H1 (cell line): ENCODE measurements around the gene OR4M2.
"Not testable (repeated sequence)": the region's sequence is repeated elsewhere in the genome, so short reads cannot be mapped to it uniquely, and the experiment has no call there.

ENCODE experiments used
- EP300 ChIP-seq, 2 experiments: IDR thresholded peaks; 1 replicate in 1 of 2; 2 replicates in 1 of 2; pipeline ENCODE4 v1.6.1; 2011 to 2012; ENCODE audit warnings: low read depth in 2 of 2, low read length in 2 of 2, mild to moderate bottlenecking in 2 of 2, borderline replicate concordance in 1 of 2, inconsistent platforms in 1 of 2, moderate library complexity in 1 of 2
- POLR2A ChIP-seq, 2 experiments: IDR thresholded peaks; 1 replicate in 1 of 2; 2 replicates in 1 of 2; pipeline ENCODE4 v1.6.1; 2011; ENCODE audit warnings: low read depth in 2 of 2, low read length in 2 of 2, mild to moderate bottlenecking in 2 of 2; ENCODE audit errors: control extremely low read depth in 1 of 2
- TCF12 ChIP-seq: IDR thresholded peaks from 2 replicates; pipeline ENCODE4 v1.6.1; 2011; ENCODE audit warnings: low read depth, mild to moderate bottlenecking, low read length
- TF ChIP-seq, protein P1 (sequence below): IDR thresholded peaks from 2 replicates; pipeline ENCODE4 v1.6.1; 2012; ENCODE audit warnings: low read length, inconsistent platforms
- TF ChIP-seq, protein P2 (sequence below): IDR thresholded peaks from 2 replicates; pipeline ENCODE4 v1.6.1; 2011; ENCODE audit warnings: low read length, improper control_type of control experiment

DNA sequence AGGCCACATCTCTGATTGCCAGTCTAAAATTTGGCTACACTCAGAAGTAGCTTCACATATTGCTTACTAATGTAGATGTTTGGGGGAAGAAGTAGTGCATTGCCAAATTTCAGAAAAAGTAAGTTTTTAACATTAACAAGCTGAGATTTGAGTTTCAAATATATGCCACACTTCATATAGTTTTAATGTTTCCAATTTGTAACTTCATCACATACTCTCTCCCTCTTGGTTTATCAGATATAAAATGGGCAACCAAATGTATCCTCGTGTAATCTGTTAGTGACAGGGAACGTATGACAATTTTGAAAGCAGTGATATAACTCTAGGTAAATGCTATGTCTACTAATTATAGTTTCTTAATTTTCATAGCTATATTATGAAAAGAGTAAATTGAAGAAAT is at the start of gene OR4M2:
- not testable (repeated sequence) for TF ChIP-seq EP300 (IDR thresholded peaks at IDR 0.05; ENCODE audit: borderline replicate concordance in 1 of 2, low read depth in 2 of 2, low read length in 2 of 2); POLR2A (IDR thresholded peaks at IDR 0.05; ENCODE audit: control extremely low read depth in 1 of 2, low read depth in 2 of 2, low read length in 2 of 2); TCF12
- TF ChIP-seq, protein P1, sequence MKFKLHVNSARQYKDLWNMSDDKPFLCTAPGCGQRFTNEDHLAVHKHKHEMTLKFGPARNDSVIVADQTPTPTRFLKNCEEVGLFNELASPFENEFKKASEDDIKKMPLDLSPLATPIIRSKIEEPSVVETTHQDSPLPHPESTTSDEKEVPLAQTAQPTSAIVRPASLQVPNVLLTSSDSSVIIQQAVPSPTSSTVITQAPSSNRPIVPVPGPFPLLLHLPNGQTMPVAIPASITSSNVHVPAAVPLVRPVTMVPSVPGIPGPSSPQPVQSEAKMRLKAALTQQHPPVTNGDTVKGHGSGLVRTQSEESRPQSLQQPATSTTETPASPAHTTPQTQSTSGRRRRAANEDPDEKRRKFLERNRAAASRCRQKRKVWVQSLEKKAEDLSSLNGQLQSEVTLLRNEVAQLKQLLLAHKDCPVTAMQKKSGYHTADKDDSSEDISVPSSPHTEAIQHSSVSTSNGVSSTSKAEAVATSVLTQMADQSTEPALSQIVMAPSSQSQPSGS = not testable (repeated sequence)
- TF ChIP-seq, protein P2, sequence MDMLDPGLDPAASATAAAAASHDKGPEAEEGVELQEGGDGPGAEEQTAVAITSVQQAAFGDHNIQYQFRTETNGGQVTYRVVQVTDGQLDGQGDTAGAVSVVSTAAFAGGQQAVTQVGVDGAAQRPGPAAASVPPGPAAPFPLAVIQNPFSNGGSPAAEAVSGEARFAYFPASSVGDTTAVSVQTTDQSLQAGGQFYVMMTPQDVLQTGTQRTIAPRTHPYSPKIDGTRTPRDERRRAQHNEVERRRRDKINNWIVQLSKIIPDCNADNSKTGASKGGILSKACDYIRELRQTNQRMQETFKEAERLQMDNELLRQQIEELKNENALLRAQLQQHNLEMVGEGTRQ = not testable (repeated sequence)
